HCT116 (cell line): ENCODE results near the gene OR2G3. TPM values are rescaled to one million over a fixed set of nuclear protein-coding genes. Genes with fewer than 3 reads are reported as not detected.

Experiments used
- ATAC-seq: fragments of 200-7000 bp; cut with Tn5 transposase; 2 replicates; pipeline ENCODE4 v1.9.1; 2020; ENCODE audit warnings: mild to moderate bottlenecking, moderate library complexity
- BruUV-seq: library from RNA; stranded (reverse); fragments of 400-500 nt; replicated peaks from 2 replicates; lab custom pipeline; 2021; lab: Mats Ljungman, UMichigan
- CTCF ChIA-PET: fragments of 300-600 bp; sonication (Branson Sonifier 250); formaldehyde crosslinking; loops from one replicate; lab custom pipeline; 2021; ENCODE audit warnings: antibody characterized with exemption; lab: Charles Lee
- POLR2A ChIA-PET: fragments of 300-600, 350-600 bp; sonication (Branson Sonifier 250); formaldehyde crosslinking; loops from one replicate; lab custom pipeline; 2021; ENCODE audit warnings: antibody characterized with exemption; lab: Charles Lee
- RAD21 ChIA-PET, 2 experiments: fragments of 300-600 bp; sonication (Branson Sonifier 250); formaldehyde crosslinking; loops; one replicate each; lab custom pipeline; 2023; ENCODE audit warnings: low total read pairs in 2 of 2; ENCODE audit not compliant: uncharacterized antibody in 2 of 2, unreplicated experiment in 2 of 2, low non-redundant PET in 1 of 2; lab: Charles Lee
- DNase-seq: peaks from one replicate; pipeline ENCODE4 v3.0.0-alpha.2; 2010; ENCODE audit warnings: low read depth, low spot score
- H2AFZ ChIP-seq: fragments of 200-600 bp; shearing (Covaris generic), sonication (generic); 2 replicates; pipeline ENCODE4 v1.6.1; 2017; ENCODE audit warnings: low read depth, mixed run types, mixed read lengths, antibody characterized with exemption, low read length; ENCODE audit not compliant: poor library complexity, severe bottlenecking
- H3K27ac ChIP-seq: 2 replicates; pipeline ENCODE4 v1.5.1; 2012; ENCODE audit warnings: low read depth, low read length
- H3K27me3 ChIP-seq: fragments of 200-600 bp; sonication (generic); 2 replicates; pipeline ENCODE4 v1.6.1; 2016; ENCODE audit warnings: mixed run types, low read length, mixed read lengths; ENCODE audit not compliant: insufficient read depth
- H3K36me3 ChIP-seq, 2 experiments: fragments of 200-500 bp in 1 of 2; fragments of 200-600 bp in 1 of 2; sonication (Bioruptor generic) in 1 of 2; sonication (generic) in 1 of 2; 2 replicates each; pipeline versions ENCODE4 v1.5.1 to v1.6.1; 2014 to 2016; ENCODE audit warnings: low read length in 2 of 2, inconsistent platforms in 1 of 2, mixed read lengths in 1 of 2, mixed run types in 1 of 2; ENCODE audit not compliant: insufficient read depth in 2 of 2, control insufficient read depth in 1 of 2
- H3K4me1 ChIP-seq, 2 experiments: fragments of 200-600 bp in 1 of 2; sonication (generic) in 1 of 2; 2 replicates each; pipeline versions ENCODE4 v1.5.1 to v1.6.1; 2012 to 2017; ENCODE audit warnings: low read length in 2 of 2, inconsistent platforms in 1 of 2, mild to moderate bottlenecking in 1 of 2, mixed read lengths in 1 of 2, mixed run types in 1 of 2, moderate library complexity in 1 of 2; ENCODE audit not compliant: insufficient read depth in 2 of 2, control insufficient read depth in 1 of 2
- H3K4me2 ChIP-seq: fragments of 200-600 bp; sonication (generic); 2 replicates; pipeline ENCODE4 v1.6.1; 2017; ENCODE audit warnings: mixed run types, low read length, mixed read lengths
- H3K4me3 ChIP-seq, 2 experiments: fragments of 200-600 bp in 1 of 2; sonication (generic) in 1 of 2; replicated peaks in 1 of 2; 2 replicates each; pipeline ENCODE4 v1.5.1; 2011 to 2016; ENCODE audit warnings: low read length in 2 of 2, control low read depth in 1 of 2, low read depth in 1 of 2, mild to moderate bottlenecking in 1 of 2, mixed read lengths in 1 of 2, mixed run types in 1 of 2
- H3K79me2 ChIP-seq: fragments of 200-600 bp; sonication (generic); 2 replicates; pipeline ENCODE4 v1.6.1; 2017; ENCODE audit warnings: mild to moderate bottlenecking, mixed run types, low read length, moderate library complexity, mixed read lengths; ENCODE audit not compliant: insufficient read depth
- H3K9ac ChIP-seq: fragments of 200-600 bp; sonication (generic); 2 replicates; pipeline ENCODE4 v1.6.1; 2016; ENCODE audit warnings: low read length, mixed read lengths
- H3K9me2 ChIP-seq: fragments of 200-600 bp; sonication (generic), shearing (Covaris generic); 2 replicates; pipeline ENCODE4 v1.6.1; 2017; ENCODE audit warnings: mixed run types, mild to moderate bottlenecking, moderate library complexity; ENCODE audit not compliant: insufficient read depth
- H3K9me3 ChIP-seq, 2 experiments: fragments of 200-500 bp in 1 of 2; fragments of 200-600 bp in 1 of 2; sonication (Bioruptor generic) in 1 of 2; sonication (generic) in 1 of 2; 2 replicates each; pipeline ENCODE4 v1.6.1; 2014 to 2017; ENCODE audit warnings: low read length in 2 of 2, mixed read lengths in 2 of 2, inconsistent platforms in 1 of 2, low read depth in 1 of 2, mild to moderate bottlenecking in 1 of 2, mixed run types in 1 of 2, moderate library complexity in 1 of 2; ENCODE audit not compliant: control insufficient read depth in 1 of 2, insufficient read depth in 1 of 2
- H4K20me1 ChIP-seq: fragments of 200-600 bp; sonication (generic), shearing (Covaris generic); 2 replicates; pipeline ENCODE4 v1.6.1; 2017; ENCODE audit warnings: mixed run types, mild to moderate bottlenecking, moderate library complexity; ENCODE audit not compliant: insufficient read depth
- CBX3 ChIP-seq: IDR thresholded peaks from 2 replicates; pipeline ENCODE4 v1.6.1; 2012; ENCODE audit warnings: low read depth
- ELF1 ChIP-seq: IDR thresholded peaks from 2 replicates; pipeline ENCODE4 v1.6.1; 2012; ENCODE audit warnings: low read depth, borderline replicate concordance
- JUND ChIP-seq: IDR thresholded peaks from 2 replicates; pipeline ENCODE4 v1.6.1; 2012
- POLR2A ChIP-seq: IDR thresholded peaks from 2 replicates; pipeline ENCODE4 v1.7.0; 2011; ENCODE audit warnings: borderline replicate concordance; ENCODE audit not compliant: insufficient read depth, insufficient read length; ENCODE audit errors: extremely low read depth
- RAD21 ChIP-seq: IDR thresholded peaks from 2 replicates; pipeline ENCODE4 v1.6.1; 2012; ENCODE audit warnings: low read depth, mild to moderate bottlenecking
- SRF ChIP-seq: IDR thresholded peaks from 2 replicates; pipeline ENCODE4 v1.6.1; 2012; ENCODE audit warnings: low read depth
- TCF7L2 ChIP-seq: IDR thresholded peaks from 2 replicates; pipeline ENCODE4 v1.7.0; 2011; ENCODE audit warnings: borderline replicate concordance, inconsistent platforms; ENCODE audit not compliant: insufficient read depth, insufficient read length; ENCODE audit errors: extremely low read depth
- ZFX ChIP-seq: fragments of 450-650 bp; IDR thresholded peaks from 2 replicates; pipeline ENCODE4 v1.6.1; 2017
- intact Hi-C: fragments of 100-400 bp; cut with micrococcal nuclease; formaldehyde crosslinking; loops from 2 replicates; pipeline ENCODE4 v1.10.0; 2022
- total RNA-seq: library from RNA; stranded (reverse); gene quantifications from one replicate; pipeline ENCODE4 v1.2.1, GENCODE V29; 2021; ENCODE audit not compliant: unreplicated experiment
- TF ChIP-seq, protein P1 (sequence below): IDR thresholded peaks from 2 replicates; pipeline ENCODE4 v1.6.1; 2011; ENCODE audit warnings: mild to moderate bottlenecking, low read length, moderate library complexity; ENCODE audit not compliant: insufficient replicate concordance; ENCODE audit errors: extremely low read depth
- TF ChIP-seq, protein P2 (sequence below): IDR thresholded peaks from 2 replicates; pipeline ENCODE4 v1.6.1; 2012

Gene OR2G3
- total RNA-seq, 1 experiment from 2014 or later, result not detected

DNA sequence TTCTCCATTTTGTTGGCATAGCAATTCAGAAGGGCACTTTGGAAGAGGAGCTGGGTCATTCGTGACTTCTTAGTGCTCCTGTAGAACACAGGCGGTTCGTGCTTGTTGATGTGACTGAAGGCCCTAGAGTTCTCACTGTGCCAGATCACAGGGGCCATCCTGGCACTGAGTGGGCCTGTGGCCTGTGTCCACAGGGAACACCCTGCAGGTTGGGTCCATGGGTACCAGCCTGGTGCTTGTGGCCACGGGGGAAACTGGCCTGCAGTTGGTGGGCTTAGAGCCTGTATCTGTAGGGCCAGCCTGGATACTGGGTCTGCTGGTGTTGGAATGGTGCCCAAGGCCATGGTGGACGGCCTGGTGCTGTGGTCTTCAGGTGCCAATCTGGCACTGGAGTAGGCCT, 9.2 kb downstream of the OR2G3 start:
- DNase-seq (no peak), ATAC-seq (no peak)
- ChIA-PET POLR2A (no interaction called here), CTCF (no interaction called here), RAD21 (no interaction called here)
- Histone ChIP-seq H3K36me3 (no peaks in the 10 kb centered on the region), H3K9ac (no peak overlapping the region), H3K4me3 (no peak overlapping the region), H4K20me1 (no peaks in the 10 kb centered on the region), H3K27ac (no peak overlapping the region), H3K4me1 (no peaks in the 10 kb centered on the region), H3K4me2 (no peak overlapping the region), H3K27me3 (no peaks in the 10 kb centered on the region), H3K79me2 (no peaks in the 10 kb centered on the region), H3K9me3 (no peaks in the 10 kb centered on the region; a peak in 1 of 4 replicates), H2AFZ (no peak overlapping the region), H3K9me2 (no peaks in the 10 kb centered on the region)
- no peak for TF ChIP-seq JUND
- no peak for TF ChIP-seq TCF7L2
- TF ChIP-seq POLR2A, result no peak
- no peak for TF ChIP-seq RAD21
- no peak for TF ChIP-seq CBX3
- TF ChIP-seq, protein P1, sequence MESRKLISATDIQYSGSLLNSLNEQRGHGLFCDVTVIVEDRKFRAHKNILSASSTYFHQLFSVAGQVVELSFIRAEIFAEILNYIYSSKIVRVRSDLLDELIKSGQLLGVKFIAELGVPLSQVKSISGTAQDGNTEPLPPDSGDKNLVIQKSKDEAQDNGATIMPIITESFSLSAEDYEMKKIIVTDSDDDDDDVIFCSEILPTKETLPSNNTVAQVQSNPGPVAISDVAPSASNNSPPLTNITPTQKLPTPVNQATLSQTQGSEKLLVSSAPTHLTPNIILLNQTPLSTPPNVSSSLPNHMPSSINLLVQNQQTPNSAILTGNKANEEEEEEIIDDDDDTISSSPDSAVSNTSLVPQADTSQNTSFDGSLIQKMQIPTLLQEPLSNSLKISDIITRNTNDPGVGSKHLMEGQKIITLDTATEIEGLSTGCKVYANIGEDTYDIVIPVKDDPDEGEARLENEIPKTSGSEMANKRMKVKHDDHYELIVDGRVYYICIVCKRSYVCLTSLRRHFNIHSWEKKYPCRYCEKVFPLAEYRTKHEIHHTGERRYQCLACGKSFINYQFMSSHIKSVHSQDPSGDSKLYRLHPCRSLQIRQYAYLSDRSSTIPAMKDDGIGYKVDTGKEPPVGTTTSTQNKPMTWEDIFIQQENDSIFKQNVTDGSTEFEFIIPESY, result no peak
- TF ChIP-seq ELF1, result no peak
- TF ChIP-seq ZFX, result no peak
- no peak for TF ChIP-seq SRF
- TF ChIP-seq, protein P2, sequence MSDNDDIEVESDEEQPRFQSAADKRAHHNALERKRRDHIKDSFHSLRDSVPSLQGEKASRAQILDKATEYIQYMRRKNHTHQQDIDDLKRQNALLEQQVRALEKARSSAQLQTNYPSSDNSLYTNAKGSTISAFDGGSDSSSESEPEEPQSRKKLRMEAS, result no peak
- intact Hi-C loops, result no loop called here
- BruUV-seq, result no TSS peak
